Measurements from ENCODE around the gene C17orf58. TPM values are rescaled to one million over a fixed set of nuclear protein-coding genes. Genes with fewer than 3 reads are reported as not detected.

C17orf58 gene
- total and polyA plus RNA-seq, 2 of the 8 experiments (the other 6 are each of a cell fraction or from before 2014, with no cell fraction given): 22.6 to 24.1 TPM

DNA sequence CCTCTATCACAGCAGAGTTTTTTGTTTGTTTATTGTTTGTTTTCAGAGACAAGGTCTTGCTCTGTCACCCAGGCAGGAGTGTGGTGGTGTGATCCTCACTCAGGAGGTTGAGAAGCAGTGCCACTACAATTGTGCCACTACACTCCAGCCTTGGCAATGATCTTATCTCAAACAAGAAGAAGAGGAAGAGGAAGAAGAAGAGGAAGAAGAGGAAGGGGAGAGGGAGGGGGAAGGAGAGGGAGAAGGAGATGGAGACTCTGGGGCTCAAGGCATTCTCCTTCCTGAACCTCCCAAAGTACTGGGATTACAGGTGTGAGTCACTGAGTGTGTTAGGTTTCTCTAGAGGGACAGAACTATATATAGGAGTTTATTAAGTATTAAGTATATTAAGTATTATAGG lies 17.1 kb upstream of the C17orf58 start:
- CTCF ChIA-PET (ENCODE audit: partially characterized antibody): interaction anchor here (1.5 kb wide), 1 partner anchor 9 kb away, joined by 4 read pairs; no protein-coding TSS in a partner anchor
- H3K4me2 ChIP-seq (ENCODE audit: insufficient read depth in 1 of 2, low read depth in 2 of 2, low read length in 2 of 2): no peak overlapping the region
- H3K27me3 ChIP-seq (replicated peaks in 1 of 4; ENCODE audit: control insufficient read depth in 3 of 4, extremely low read depth in 1 of 4, insufficient read depth in 3 of 4, low read length in 3 of 4): no peaks in the 10 kb centered on the region
- no peak overlapping the region for H4K91ac ChIP-seq (replicated peaks; ENCODE audit: insufficient read length, low read length)
- no peak overlapping the region for H2BK5ac ChIP-seq (ENCODE audit: low read depth, low read length)
- no peak overlapping the region for H4K5ac ChIP-seq (ENCODE audit: insufficient read length, low read depth, low read length)
- POLR2A ChIA-PET (ENCODE audit: partially characterized antibody): no interaction called here
- no peaks in the 10 kb centered on the region for H3K9me3 ChIP-seq (ENCODE audit: insufficient read depth in 2 of 2, low read depth in 1 of 2, low read length in 1 of 2)
- H3K56ac ChIP-seq (replicated peaks; ENCODE audit: insufficient read length, low read depth, low read length): no peak overlapping the region
- FAIRE-seq (no peak), DNase-seq (ENCODE audit: low read depth in 1 of 2, low spot score in 2 of 2) (no peak)
- H3K23ac ChIP-seq (ENCODE audit: insufficient read length): no peak overlapping the region
- H3K4ac ChIP-seq (replicated peaks; ENCODE audit: insufficient read length, low read depth, low read length): no peak overlapping the region
- H2AFZ ChIP-seq (ENCODE audit: low read length): no peak overlapping the region
- no peaks in the 10 kb centered on the region for H3K36me3 ChIP-seq (ENCODE audit: control insufficient read depth in 2 of 4, insufficient read depth in 4 of 4, low read length in 3 of 4)
- H3K27ac ChIP-seq (ENCODE audit: low read depth, low read length): no peak overlapping the region
- H2BK15ac ChIP-seq (ENCODE audit: low read length): no peak overlapping the region
- no peak overlapping the region for H2BK120ac ChIP-seq (replicated peaks; ENCODE audit: low read depth, low read length)
- no peak overlapping the region for H2BK12ac ChIP-seq (ENCODE audit: low read depth, low read length)
- no peak overlapping the region for H3K18ac ChIP-seq (ENCODE audit: extremely low read depth, low read length)
- no peaks in the 10 kb centered on the region for H3K4me1 ChIP-seq (replicated peaks in 1 of 4; ENCODE audit: control insufficient read depth in 3 of 4, insufficient read depth in 4 of 4, low read length in 3 of 4)
- H3K79me1 ChIP-seq (ENCODE audit: low read depth, low read length): no peaks in the 10 kb centered on the region
- no peaks in the 10 kb centered on the region for H3K23me2 ChIP-seq (ENCODE audit: low read depth, low read length)
- H4K20me1 ChIP-seq (replicated peaks in 1 of 2; ENCODE audit: control insufficient read depth in 1 of 2, insufficient read depth in 2 of 2, low read length in 2 of 2): no peaks in the 10 kb centered on the region
- H3K79me2 ChIP-seq (ENCODE audit: control insufficient read depth in 1 of 2, insufficient read depth in 2 of 2, low read length in 2 of 2): no peaks in the 10 kb centered on the region
- no peak overlapping the region for H2BK20ac ChIP-seq (ENCODE audit: low read length)
- H2AK5ac ChIP-seq (ENCODE audit: low read depth, low read length): no peak overlapping the region
- no peak overlapping the region for H3K4me3 ChIP-seq (ENCODE audit: extremely low read depth in 1 of 4, insufficient read depth in 2 of 4, low read depth in 3 of 4, low read length in 4 of 4)
- H3K14ac ChIP-seq (ENCODE audit: insufficient read length): no peak overlapping the region
- no peak overlapping the region; a peak in 1 of 7 replicates for H3K9ac ChIP-seq (replicated peaks in 1 of 4; ENCODE audit: extremely low read depth in 1 of 4, low read depth in 3 of 4, low read length in 3 of 4)
- no peak overlapping the region for H4K8ac ChIP-seq (ENCODE audit: extremely low read depth, insufficient read depth, low read length)
- no peak for TF ChIP-seq RAD21 (IDR thresholded peaks at IDR 0.05 in 1 of 2, conservative IDR thresholded peaks at IDR 0.05 in 1 of 2; ENCODE audit: low read depth in 2 of 2, low read length in 2 of 2)
- TF ChIP-seq BACH1 (IDR thresholded peaks at IDR 0.05; ENCODE audit: low read length): no peak
- TF ChIP-seq SIRT6 (IDR thresholded peaks at IDR 0.05; ENCODE audit: low read length): no peak
- TF ChIP-seq, protein P1, sequence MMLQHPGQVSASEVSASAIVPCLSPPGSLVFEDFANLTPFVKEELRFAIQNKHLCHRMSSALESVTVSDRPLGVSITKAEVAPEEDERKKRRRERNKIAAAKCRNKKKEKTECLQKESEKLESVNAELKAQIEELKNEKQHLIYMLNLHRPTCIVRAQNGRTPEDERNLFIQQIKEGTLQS (IDR thresholded peaks at IDR 0.05; ENCODE audit: insufficient read depth, low read depth, low read length): no peak
- no peak for TF ChIP-seq TAF7 (optimal IDR thresholded peaks at IDR 0.05; ENCODE audit: borderline replicate concordance, low read depth, low read length)
- TF ChIP-seq GTF2F1 (IDR thresholded peaks at IDR 0.05; ENCODE audit: borderline replicate concordance, low read depth, low read length): no peak
- TF ChIP-seq RFX5 (IDR thresholded peaks at IDR 0.05; ENCODE audit: borderline replicate concordance, low read depth, low read length): no peak
- TF ChIP-seq JUND (IDR thresholded peaks at IDR 0.05; ENCODE audit: low read length): no peak
- no peak for TF ChIP-seq RXRA (IDR thresholded peaks at IDR 0.05; ENCODE audit: insufficient read depth, low read depth, low read length)
- no peak for TF ChIP-seq CHD1 (IDR thresholded peaks at IDR 0.05; ENCODE audit: low read depth, low read length)
- TF ChIP-seq BRCA1 (IDR thresholded peaks at IDR 0.05; ENCODE audit: low read depth, low read length): no peak
- TF ChIP-seq, protein P2, sequence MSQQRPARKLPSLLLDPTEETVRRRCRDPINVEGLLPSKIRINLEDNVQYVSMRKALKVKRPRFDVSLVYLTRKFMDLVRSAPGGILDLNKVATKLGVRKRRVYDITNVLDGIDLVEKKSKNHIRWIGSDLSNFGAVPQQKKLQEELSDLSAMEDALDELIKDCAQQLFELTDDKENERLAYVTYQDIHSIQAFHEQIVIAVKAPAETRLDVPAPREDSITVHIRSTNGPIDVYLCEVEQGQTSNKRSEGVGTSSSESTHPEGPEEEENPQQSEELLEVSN (IDR thresholded peaks at IDR 0.05): no peak
- TF ChIP-seq, protein P3, sequence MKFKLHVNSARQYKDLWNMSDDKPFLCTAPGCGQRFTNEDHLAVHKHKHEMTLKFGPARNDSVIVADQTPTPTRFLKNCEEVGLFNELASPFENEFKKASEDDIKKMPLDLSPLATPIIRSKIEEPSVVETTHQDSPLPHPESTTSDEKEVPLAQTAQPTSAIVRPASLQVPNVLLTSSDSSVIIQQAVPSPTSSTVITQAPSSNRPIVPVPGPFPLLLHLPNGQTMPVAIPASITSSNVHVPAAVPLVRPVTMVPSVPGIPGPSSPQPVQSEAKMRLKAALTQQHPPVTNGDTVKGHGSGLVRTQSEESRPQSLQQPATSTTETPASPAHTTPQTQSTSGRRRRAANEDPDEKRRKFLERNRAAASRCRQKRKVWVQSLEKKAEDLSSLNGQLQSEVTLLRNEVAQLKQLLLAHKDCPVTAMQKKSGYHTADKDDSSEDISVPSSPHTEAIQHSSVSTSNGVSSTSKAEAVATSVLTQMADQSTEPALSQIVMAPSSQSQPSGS (IDR thresholded peaks at IDR 0.05; ENCODE audit: low read length): no peak

Data from H1 (cell line).